Esophagus muscularis mucosa (tissue), 3 donors: ENCODE data around the gene AAMDC.

ENCODE experiments used
- CTCF ChIP-seq, 3 experiments: fragments of 200-600 bp in 2 of 3; fragments of 450-650 bp in 1 of 3; sonication (generic) in 2 of 3; IDR thresholded peaks; one replicate each; pipeline ENCODE4 v1.5.1; 2017 to 2019; ENCODE audit warnings: antibody characterized with exemption in 3 of 3, mild to moderate bottlenecking in 2 of 3, moderate library complexity in 1 of 3
- POLR2A ChIP-seq: fragments of 450-650 bp; IDR thresholded peaks from one replicate; pipeline ENCODE4 v1.6.1; 2017; ENCODE audit warnings: antibody characterized with exemption, moderate library complexity, mild to moderate bottlenecking, low read depth

- no peak for TF ChIP-seq CTCF (IDR thresholded peaks at IDR 0.05)
- no peak for TF ChIP-seq POLR2A
Observed at GRCh38 chr11:77854838-77855237, 33.9 kb downstream of the AAMDC start.
